ENCODE results near the gene TRAPPC5.

- TF ChIP-seq EZH2 (IDR thresholded peaks at IDR 0.05; ENCODE audit: low read length) (no peak), CTCF (optimal IDR thresholded peaks at IDR 0.05 in 1 of 3, IDR thresholded peaks at IDR 0.05 in 1 of 3, conservative IDR thresholded peaks at IDR 0.05 in 1 of 3; ENCODE audit: extremely low read depth in 1 of 3, insufficient read depth in 2 of 3, low read length in 3 of 3) (no peak)
These were observed 45.0 kb upstream of the TRAPPC5 start for GRCh38 chr19:7635670-7636069.

Data from keratinocyte (primary cell).